ENCODE measurements around the gene F2RL2.
A peak's percentile ranks its signal among the peaks of the same experiment; 100 is the strongest.

Gene F2RL2, protein sequence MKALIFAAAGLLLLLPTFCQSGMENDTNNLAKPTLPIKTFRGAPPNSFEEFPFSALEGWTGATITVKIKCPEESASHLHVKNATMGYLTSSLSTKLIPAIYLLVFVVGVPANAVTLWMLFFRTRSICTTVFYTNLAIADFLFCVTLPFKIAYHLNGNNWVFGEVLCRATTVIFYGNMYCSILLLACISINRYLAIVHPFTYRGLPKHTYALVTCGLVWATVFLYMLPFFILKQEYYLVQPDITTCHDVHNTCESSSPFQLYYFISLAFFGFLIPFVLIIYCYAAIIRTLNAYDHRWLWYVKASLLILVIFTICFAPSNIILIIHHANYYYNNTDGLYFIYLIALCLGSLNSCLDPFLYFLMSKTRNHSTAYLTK

DNA sequence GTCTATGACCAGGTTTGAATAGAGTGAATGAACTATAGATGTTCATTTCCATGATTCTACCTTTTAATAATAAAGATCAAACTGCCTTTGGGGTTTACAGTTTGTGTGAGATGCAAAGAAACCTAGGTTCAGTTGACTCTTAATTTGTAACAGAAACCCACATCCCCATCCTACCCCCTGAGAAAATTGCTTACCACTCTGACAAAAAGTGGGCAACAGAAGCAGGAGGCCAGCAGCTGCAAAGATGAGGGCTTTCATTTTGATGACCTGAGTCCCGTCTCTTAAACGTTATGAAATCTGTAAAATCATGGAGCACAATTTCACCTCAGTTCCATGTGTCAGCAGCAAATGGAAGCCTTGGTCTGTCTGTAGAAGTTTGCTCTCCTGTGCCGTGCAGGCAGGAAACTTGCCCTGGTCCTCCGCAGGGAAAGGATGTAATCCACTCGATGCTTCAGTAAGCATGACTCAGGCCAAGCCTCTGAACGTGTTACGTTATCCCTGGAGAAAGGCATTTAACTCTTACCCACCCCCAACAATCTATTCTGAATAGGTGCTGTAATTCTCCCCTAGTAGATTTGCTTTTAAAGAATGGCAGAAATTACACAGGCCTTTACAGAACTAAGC, at the start of gene F2RL2:
F2RL2 (minus strand) TSS at position 431 of the 624 bp plus-strand sequence; CDS start at position 258, 173 bp downstream.
- DNase-seq: no peak

DNA sequence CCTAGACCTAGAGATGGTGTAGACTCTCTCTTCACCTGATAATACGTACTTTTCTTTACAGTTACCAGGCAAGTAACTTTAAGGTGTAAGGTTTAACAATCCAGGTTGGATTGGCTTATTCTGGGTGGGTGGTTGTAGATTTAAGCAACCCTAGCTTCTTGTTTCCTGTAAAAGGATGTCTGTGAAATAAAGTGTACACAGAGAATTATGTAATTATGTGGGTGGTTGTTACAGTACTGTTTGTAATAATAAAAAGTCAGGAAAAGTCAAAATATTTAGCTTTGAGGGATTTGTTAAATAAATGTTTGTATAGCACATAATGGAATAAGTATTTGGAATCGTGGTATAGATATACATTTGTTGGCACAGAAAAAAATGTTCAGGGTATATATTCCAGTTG, 49.0 kb upstream of the F2RL2 start:
- no peak for DNase-seq

DNA sequence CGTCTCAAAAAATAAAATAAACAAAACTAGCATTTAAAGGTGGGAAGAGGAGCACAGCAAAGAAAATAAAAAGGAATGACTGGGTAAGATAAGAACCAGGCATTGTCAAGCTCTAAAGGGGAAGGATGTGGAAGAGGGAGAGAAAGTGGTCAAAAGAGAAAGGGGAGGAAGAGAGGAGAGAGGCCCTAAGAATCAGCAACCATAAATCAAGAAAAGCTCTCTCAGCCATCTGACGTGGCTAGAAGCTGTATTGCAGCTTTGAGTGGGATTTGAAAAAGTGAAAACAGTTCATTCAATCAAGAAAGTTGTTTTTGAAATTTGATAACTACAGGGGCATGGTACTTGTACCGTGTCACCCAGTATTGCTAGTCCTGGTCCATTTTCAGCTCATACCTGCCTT, 47.3 kb upstream of the F2RL2 start:
- no peak for DNase-seq

DNA sequence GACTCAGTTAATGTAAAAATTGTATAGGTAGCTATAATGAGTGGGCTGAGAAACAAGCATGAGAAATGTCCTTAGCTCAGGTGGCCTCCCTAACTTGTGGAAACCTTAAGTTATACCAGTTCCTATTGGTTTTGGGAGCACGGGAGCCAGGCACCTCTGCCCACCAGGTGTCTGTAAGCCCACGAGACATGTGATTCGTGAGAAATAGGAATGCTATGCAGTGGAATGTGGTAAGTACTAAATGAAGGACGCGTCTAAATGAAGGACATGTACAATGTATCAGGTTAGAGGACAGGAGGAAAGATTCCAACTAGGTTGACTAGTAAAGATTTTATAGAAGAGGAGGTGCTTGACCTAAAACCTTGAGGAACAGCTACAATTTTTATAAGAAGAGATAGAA, 46.0 kb upstream of the F2RL2 start:
- no peak for DNase-seq

DNA sequence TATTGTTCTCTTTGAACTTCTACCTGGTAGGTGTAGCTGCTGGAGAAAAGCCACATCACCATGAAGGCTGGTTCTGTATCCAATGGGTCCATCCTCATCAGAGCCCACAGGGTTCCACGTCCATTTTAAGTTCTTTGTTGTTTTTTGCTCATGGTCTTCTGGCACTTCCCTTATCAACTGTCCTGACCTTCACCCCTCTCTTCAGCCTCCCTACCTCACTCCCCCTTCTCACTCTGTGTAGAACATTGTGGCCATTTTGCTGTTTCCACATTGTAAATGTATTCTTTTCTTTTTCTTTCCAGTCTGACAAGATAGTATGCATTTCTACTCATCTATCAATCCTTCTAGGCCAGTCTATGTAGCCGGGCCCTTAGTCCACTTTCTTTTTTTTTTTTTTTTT, 44.3 kb upstream of the F2RL2 start:
- no peak for DNase-seq

DNA sequence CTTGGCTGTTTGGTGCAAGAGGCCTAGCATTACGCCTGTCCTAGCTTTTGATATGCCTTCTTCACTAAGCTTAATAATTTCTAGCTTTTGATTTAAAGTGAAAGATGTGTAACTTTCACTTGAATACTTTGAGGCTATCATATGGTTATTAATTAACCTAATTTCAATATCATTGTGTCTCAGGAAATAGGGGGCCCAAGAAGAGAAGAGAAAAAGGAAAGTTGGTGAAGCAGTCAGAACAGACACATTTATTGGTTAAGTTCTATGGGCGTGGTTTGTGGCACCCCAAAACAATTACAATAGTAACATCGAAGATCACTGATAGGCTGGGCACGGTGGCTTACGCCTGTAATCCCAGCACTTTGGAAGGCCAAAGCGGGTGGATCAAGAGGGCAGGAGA, 40.9 kb upstream of the F2RL2 start:
- no peak for DNase-seq

DNA sequence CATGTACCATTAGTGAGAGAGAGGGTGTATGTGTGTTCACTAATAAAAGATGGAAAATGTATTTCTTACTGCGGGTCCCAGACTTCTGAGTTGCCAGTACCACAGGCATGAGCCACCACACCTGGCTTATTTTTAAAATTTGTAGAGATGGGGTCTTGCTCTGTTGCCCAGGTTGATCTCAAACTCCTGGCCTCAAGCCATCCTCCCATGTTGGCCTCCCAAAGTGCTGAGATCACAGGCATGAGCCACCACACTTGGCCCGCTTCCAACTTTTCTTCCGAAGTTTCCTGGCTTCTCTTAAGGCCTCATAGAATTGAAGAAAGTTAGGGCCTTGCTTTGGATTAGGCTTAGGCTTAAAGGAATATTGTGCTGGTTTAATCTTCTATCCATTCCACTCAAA, 40.4 kb upstream of the F2RL2 start:
- DNase-seq: no peak

DNA sequence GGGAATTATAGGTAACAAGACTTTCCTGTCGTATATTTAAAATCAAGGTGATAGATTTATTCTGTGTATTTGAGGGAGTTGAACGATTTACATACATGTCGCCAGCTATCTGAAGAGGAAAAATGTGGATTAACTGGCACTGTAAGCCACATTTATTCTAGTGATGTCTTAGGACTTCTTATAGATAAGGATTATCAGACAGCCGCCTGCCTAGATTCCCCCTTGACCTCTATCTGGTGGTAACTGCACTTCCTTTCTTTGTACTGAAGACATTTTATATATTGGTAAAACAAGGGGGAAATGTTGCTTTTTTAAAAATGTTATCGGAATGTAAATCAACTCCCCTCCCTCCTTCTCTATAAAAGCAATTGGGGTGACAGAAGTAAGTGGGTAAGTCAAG, 39.3 kb upstream of the F2RL2 start:
- no peak for DNase-seq

DNA sequence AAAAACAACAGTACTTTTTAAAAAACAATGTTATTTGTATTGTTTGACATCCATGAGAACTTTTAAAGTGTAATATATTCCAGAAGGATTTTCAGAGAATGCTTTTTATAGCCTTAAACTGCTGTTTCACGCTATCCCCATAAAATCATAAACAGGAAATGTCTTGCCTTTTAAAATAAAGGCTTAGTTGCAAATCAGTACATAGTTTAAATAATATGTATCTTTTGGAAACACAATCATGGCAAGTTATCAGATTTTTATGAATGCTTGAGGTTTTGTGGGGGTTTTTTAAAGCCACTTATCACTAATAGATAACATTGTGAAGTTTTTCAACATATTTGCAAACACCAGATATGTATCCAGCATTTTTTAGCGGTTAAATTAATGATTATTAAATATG, 37.2 kb upstream of the F2RL2 start:
- DNase-seq: no peak

DNA sequence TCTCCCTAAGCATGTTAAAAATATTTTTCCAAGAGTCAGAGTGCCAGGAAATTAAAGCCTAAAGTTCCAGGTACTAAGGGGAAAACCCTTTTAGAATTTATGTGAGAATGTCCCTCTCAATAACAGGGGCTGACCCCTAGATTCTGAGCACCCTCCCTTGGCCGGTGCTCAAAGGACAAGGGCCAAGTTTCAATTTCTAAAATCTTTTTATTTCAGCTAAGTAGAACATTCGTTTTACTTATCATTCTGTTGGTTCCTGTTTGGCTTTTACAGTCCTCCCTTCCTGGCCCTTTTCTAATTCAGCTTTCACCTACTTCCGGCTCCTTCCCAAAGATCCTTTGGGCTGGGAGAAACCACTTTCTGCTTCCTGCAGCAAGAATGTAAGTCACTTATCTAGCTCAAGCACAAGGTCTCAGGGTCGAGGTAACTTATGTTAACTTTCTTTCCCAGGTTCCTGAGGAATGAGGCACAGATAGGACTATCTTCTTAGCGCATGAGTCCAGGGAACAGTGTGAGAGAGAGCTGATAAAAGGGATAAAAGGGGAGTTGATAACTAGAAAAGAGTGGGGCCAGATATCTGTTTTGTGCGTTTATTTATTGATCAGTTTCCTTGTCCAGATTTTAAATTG, 34.6 kb upstream of the F2RL2 start:
- DNase-seq: no peak

DNA sequence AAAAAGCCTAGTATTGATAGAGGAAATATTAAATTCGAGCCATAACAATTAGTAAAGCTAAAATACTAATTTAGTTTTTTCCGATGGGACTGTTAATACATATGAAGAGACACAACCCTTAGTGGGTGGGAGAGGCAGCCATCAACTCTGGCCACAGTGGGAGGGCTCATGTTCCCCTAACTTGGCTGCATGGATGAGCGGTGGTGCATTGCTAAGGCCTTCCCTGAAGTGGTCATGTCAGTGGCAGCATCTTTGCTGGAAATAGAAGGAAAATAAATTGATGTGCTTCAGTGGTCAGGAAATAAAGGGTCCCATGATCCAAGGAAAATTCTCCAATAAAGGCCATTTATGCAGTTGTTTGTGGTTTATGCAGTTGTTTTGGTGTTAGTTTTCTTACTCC, 33.9 kb upstream of the F2RL2 start:
- no peak for DNase-seq

DNA sequence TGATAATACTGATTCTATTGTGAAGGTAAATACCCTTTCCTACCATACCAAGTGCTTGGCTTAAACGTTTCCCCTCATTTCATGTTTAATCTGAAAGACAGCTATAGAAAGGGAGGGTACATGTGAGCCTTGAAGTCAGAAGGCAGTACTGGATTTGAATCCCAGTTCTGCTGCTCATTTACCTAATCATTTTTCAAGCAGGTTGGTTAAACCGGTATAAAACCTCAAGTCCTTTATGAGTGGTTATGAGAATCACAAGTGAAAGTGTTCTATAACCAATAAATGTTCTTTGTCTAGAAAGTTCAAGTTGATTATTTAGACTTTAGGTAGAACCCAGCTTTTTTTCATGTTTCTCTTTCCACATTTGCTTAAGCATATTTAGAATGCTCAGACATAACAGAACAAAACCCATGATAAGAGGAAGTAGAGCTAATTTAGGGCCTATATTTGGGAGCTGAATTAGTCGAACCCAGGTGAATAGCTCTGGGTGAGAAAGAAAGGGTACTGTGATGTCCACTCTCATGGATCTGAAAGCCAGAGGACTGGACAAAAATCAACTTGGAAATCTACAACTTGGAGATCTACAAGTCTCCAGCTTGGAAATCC, 29.7 kb upstream of the F2RL2 start:
- DNase-seq: no peak

DNA sequence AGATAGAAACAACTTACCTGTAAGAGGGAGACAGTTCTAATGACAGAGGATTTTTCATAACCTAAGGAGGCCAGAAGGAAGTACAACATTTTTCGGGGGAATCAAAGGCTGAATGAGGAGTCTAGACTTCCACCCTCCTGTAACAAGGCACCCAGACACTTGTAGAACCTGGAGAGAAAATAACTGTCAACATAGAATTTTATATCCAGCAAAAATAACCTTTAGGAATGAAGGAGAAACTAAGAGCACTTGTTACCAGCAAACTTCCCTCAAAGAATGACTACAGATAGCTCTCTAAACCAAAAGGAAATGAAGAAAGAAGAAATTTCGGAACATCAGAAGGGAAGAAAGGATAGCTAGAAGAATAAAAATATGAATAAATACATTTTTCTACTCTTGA, 25.9 kb upstream of the F2RL2 start:
- no peak for DNase-seq

DNA sequence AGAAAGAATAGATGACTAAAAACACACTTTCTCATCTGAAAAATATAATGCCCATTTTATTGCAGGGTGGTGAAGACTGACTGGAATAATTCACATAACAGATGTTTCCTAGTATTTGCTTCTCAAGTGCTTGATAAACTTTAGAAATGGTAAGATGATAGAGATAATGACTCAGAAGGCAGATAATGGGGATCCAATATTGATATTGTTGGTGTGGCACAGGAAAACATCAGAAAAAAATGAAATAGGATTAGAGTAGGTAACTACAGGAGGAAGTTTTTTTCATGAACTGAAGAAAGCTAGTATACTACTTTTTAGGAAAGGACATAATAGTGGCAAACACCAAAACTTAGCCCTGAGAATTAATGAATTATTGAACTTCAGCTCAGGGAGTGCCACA, 20.2 kb upstream of the F2RL2 start:
- no peak for DNase-seq

DNA sequence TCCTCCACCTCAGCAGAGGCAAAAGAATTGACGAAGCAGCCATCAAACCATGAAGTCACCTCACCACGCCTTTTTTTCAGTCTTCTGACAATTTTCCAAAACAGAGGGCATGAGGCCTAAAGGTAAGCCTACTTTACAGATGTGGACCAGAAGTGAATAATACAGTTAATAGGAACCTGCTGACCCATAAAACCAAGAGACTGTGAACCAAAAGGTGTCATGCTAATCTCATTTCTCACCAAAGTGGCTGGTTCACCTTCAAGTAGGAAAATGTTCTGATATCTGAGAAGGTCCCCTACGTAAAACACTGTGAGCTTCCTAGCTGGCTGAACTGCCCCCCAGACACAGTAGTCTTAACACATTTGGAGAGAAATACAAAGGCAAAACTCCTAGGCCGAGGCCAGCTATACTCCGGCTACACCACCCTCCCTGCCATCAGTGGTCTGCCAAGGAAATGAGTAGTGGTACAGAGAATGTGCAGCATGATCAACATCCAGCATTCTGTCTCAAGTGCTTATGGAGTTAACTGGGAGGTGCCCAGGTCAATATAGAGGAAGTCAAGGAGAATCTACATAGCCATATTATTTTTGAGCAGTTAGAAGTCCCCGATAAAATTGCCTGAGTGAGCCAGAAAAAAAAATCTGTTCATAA, 19.3 kb upstream of the F2RL2 start:
- DNase-seq: no peak

DNA sequence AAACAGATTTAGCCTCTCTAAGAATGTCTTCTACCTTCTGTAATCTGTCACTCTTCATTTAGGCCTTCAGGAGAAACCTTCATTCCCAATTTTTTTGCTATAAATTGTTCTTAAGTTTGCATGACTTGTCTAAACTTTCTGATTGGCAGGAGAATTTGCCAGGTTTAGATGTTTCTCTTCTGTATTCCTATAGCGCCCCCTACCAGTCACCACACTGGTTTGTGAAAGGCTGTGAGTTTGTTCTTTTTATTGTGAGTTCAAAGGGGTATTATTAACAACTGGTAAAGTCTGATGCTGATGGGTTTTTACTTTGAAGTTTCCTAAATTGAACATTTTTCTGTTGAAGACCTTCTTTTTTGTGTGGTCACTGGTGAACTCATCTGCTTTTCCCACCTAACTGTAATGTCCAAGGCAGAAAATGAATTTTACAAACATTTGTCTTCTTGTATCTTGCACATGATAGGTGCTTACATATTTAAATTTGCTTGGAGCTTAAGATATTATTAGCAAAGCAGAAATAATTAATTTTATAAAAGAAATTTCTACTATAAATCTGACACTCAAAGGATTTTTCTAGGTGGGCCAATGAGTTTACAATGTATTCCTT, 18.4 kb upstream of the F2RL2 start:
- peak; percentile 4 for DNase-seq

DNA sequence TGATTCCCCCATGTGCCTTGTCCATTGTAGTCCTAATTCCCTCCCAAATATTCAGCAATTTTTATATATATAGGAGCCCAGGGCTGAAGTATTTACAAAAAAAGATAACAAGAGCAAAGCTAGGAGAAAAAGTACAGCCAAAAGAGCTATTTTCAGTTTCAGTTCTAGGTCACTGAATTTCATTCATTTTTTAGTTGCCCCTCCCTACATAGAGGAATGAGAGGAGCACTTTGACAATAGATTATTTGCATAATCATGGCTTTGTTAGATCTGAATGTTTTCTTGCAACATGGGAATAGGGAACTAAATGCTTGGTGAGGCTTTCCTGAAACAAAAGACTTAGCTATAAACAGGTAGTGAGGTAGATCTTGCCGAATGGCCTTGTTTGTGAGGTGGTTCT, 15.3 kb upstream of the F2RL2 start:
- no peak for DNase-seq

DNA sequence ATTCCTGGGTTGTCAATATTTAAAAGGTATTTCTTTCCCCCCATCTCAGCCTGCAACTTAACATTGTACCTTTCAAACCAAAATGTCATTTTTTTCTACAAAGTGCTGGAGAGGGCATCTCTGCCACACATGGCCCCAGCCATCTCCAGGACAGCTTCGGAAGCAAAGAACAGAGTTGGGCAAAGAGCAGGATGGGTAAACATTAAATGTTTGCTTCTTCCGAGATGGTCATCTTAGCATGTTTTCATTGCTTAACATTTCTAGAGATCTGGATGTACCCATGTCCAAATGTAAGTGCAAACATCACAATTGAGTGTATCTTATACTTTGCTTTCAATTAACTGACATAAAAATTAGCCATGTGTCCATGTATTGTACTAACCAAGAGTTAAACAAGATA, 14.3 kb upstream of the F2RL2 start:
- no peak for DNase-seq

DNA sequence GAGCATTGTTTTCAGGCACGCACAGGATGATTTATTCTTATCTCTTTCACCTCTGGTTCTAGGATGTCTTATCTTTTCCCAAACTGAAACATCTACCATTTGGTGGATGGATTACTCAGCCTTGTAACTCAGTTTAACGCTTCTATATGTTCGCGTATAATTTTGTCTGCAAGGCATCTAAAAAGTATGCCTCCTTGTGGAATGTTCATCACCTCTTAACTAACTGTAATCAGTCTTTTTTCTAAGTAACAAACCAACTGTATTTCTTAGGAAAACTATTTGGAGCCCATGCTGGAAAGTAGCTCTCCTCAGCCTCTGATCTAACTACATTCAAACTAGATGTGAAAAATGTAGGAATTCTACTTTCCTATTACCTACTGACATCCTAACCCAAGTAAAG, 11.5 kb upstream of the F2RL2 start:
- DNase-seq: no peak

DNA sequence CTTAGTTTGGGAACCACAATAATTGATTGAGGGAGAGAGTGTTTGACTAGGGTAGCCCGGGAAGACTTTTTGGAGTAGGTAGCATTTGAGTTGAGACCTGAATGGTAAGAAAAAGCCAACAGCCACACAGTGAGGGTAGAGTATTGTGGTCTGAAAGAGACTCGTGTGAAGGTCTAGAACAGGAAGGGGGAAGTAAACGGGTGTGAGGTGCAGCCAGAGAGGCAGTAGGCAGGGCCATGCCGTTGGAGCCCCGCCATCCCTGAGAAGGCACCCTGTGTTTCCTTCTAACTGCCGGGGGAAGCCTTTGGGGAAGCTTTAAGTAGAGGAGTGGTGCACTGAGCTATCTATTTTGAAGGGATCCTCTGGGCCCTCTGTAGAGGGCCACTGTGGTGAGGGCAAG, 3.5 kb upstream of the F2RL2 start:
- no peak for DNase-seq

DNA sequence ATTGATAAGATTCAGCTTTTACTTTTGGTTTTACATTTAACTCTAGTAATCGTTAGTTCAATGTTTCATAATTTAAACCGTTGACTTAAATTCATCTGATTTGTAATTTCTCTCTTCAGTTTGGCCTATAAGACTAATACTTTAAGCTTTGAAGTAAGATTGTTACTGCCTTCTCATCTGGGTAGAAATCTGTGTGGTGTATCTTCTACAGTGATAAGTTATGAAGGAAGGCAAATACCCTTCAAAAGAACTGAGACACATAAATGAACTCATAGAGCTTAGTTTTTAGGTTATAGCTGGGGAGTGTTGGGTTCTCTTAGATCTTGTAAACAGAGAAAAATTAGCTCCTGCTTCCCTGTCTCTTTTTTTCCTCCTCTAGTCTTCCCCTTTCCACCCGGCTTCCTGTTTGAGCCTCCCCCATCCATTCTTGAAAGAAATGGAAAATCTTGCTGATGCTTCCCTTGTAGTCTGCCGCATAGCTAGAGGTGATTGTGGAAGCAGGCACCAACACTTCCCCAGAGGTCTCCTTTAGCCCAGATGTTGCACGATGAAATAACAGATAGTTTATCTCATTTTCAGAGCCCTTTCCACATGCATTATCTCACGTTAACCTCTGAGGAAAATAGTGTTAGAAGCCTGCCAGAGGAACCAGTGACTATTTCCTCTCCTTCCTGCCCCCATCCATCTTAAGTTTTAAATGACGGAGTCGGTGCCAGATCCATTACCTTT, 2.0 kb upstream of the F2RL2 start:
- DNase-seq: no peak

DNA sequence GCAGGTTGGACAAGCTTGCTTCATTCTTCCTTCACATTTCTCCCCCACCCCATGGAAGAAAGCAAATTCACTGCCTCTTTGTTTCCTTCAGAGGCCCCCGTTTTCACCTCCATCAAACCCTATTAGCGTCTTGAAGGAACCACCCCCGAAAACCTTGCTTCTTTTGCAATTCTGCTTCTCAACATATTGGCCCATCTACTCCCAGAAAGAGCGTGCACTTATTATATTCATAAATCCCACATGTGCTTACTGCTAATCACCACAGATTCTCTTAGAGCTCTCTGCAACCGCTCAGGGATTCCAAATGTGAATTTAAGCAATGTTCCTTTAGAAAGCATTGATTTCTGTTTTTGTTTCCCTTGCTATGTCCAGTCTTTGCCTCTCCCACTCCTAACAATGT, 1.1 kb downstream of the F2RL2 start:
- DNase-seq: no peak

All from NCI-H1105 treated with DMSO at 0.1 percent for 48 hours (cell line).